Measurements from ENCODE around the gene ADAMTS13. TPM values are rescaled to one million over a fixed set of nuclear protein-coding genes. Genes with fewer than 3 reads are reported as not detected.

The ADAMTS13 gene
- total RNA-seq, 1 experiment from 2014 or later = 12.0 TPM

DNA sequence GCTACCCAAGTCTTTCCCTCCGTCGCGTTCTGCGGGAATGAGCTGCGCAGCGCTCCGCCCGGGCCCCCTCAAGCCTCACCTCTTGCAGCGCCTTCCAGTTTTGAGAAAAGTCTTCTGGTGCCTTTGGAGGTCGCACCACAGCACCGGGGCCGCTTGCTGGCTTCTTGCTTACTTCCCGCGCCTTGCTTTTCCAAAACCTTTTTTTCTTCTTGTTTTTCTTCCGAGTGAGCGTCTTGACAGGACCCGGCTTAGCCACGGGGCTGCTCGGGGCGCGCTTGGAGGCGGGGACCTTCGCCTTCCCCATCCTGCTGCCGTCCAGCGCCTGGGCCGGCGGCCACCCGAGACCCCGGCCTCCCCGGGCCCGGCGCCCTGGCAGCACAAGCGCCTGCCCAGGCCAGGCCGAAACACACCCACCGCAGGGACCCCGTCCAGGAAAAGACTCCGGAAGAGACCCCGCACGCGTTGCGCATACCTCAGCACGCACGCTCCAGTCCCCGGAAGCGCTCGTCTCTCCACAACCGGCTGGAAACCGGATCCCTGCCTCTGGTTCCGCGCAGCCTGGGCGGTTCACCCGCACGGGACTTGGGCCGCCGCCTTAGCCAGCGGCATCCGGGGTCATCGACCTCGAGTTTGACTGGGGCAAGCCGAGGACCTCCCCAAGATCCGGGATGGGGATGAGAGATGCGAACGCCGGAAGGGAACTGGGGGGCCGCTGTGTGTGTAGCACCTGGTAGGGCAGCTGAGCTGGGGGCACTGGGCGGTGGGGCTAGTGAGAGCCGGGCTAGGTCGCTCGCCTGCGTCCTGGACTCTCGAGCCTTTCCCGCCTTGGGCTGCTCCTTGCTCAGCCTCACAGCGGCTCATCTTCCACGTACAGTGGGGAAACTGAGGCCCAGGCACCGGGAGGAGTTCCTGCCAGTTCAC lies 4.4 kb upstream of the ADAMTS13 start, which contains the start of gene REXO4 (continued):
- TF ChIP-seq ZNF263 (CRISPR knock-in tag; IDR thresholded peaks at IDR 0.05; ENCODE audit: low read depth) (no peak), CBFB (CRISPR knock-in tag; IDR thresholded peaks at IDR 0.05; ENCODE audit: low read depth) (no peak), MYBL2 (CRISPR knock-in tag; IDR thresholded peaks at IDR 0.05) (peak; percentile 94), TP53 (CRISPR knock-in tag; IDR thresholded peaks at IDR 0.05) (peak; percentile 62; the same call in 1 of the 2 replicates), CREB1 (CRISPR knock-in tag; IDR thresholded peaks at IDR 0.05) (peak; percentile 13; the same call in 1 of the 2 replicates), ETV6 (CRISPR knock-in tag; IDR thresholded peaks at IDR 0.05) (peak; percentile 75; the same call in 1 of the 2 replicates), FOXK1 (CRISPR knock-in tag; IDR thresholded peaks at IDR 0.05) (peak; percentile 93), ZNF121 (CRISPR knock-in tag; IDR thresholded peaks at IDR 0.05) (no peak), ZNF423 (CRISPR knock-in tag; IDR thresholded peaks at IDR 0.05) (no peak), JAZF1 (CRISPR knock-in tag; IDR thresholded peaks at IDR 0.05) (no peak), CREM (CRISPR knock-in tag; IDR thresholded peaks at IDR 0.05) (peak; percentile 80), EMX1 (CRISPR knock-in tag; IDR thresholded peaks at IDR 0.05) (no peak; the same call in 1 of the 2 replicates), TCF7 (CRISPR knock-in tag; IDR thresholded peaks at IDR 0.05; ENCODE audit: low read depth) (no peak; the same call in 1 of the 2 replicates), NFYB (CRISPR knock-in tag; conservative IDR thresholded peaks at IDR 0.05; ENCODE audit: low read depth) (no peak), MXD4 (CRISPR knock-in tag; IDR thresholded peaks at IDR 0.05; ENCODE audit: borderline replicate concordance) (no peak), IRF2 (CRISPR knock-in tag; IDR thresholded peaks at IDR 0.05; ENCODE audit: borderline replicate concordance, low read depth) (no peak)
- TF ChIP-seq, protein P1, sequence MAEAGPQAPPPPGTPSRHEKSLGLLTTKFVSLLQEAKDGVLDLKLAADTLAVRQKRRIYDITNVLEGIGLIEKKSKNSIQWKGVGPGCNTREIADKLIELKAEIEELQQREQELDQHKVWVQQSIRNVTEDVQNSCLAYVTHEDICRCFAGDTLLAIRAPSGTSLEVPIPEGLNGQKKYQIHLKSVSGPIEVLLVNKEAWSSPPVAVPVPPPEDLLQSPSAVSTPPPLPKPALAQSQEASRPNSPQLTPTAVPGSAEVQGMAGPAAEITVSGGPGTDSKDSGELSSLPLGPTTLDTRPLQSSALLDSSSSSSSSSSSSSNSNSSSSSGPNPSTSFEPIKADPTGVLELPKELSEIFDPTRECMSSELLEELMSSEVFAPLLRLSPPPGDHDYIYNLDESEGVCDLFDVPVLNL (CRISPR knock-in tag; IDR thresholded peaks at IDR 0.05; ENCODE audit: borderline replicate concordance, low read depth) = no peak; the same call in 1 of the 2 replicates
- TF ChIP-seq, protein P2, sequence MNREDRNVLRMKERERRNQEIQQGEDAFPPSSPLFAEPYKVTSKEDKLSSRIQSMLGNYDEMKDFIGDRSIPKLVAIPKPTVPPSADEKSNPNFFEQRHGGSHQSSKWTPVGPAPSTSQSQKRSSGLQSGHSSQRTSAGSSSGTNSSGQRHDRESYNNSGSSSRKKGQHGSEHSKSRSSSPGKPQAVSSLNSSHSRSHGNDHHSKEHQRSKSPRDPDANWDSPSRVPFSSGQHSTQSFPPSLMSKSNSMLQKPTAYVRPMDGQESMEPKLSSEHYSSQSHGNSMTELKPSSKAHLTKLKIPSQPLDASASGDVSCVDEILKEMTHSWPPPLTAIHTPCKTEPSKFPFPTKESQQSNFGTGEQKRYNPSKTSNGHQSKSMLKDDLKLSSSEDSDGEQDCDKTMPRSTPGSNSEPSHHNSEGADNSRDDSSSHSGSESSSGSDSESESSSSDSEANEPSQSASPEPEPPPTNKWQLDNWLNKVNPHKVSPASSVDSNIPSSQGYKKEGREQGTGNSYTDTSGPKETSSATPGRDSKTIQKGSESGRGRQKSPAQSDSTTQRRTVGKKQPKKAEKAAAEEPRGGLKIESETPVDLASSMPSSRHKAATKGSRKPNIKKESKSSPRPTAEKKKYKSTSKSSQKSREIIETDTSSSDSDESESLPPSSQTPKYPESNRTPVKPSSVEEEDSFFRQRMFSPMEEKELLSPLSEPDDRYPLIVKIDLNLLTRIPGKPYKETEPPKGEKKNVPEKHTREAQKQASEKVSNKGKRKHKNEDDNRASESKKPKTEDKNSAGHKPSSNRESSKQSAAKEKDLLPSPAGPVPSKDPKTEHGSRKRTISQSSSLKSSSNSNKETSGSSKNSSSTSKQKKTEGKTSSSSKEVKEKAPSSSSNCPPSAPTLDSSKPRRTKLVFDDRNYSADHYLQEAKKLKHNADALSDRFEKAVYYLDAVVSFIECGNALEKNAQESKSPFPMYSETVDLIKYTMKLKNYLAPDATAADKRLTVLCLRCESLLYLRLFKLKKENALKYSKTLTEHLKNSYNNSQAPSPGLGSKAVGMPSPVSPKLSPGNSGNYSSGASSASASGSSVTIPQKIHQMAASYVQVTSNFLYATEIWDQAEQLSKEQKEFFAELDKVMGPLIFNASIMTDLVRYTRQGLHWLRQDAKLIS (CRISPR knock-in tag; IDR thresholded peaks at IDR 0.05; ENCODE audit: borderline replicate concordance) = no peak; the same call in 1 of the 2 replicates
- TF ChIP-seq, protein P3, sequence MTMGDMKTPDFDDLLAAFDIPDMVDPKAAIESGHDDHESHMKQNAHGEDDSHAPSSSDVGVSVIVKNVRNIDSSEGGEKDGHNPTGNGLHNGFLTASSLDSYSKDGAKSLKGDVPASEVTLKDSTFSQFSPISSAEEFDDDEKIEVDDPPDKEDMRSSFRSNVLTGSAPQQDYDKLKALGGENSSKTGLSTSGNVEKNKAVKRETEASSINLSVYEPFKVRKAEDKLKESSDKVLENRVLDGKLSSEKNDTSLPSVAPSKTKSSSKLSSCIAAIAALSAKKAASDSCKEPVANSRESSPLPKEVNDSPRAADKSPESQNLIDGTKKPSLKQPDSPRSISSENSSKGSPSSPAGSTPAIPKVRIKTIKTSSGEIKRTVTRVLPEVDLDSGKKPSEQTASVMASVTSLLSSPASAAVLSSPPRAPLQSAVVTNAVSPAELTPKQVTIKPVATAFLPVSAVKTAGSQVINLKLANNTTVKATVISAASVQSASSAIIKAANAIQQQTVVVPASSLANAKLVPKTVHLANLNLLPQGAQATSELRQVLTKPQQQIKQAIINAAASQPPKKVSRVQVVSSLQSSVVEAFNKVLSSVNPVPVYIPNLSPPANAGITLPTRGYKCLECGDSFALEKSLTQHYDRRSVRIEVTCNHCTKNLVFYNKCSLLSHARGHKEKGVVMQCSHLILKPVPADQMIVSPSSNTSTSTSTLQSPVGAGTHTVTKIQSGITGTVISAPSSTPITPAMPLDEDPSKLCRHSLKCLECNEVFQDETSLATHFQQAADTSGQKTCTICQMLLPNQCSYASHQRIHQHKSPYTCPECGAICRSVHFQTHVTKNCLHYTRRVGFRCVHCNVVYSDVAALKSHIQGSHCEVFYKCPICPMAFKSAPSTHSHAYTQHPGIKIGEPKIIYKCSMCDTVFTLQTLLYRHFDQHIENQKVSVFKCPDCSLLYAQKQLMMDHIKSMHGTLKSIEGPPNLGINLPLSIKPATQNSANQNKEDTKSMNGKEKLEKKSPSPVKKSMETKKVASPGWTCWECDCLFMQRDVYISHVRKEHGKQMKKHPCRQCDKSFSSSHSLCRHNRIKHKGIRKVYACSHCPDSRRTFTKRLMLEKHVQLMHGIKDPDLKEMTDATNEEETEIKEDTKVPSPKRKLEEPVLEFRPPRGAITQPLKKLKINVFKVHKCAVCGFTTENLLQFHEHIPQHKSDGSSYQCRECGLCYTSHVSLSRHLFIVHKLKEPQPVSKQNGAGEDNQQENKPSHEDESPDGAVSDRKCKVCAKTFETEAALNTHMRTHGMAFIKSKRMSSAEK (CRISPR knock-in tag; IDR thresholded peaks at IDR 0.05; ENCODE audit: borderline replicate concordance) = no peak
- TF ChIP-seq, protein P4, sequence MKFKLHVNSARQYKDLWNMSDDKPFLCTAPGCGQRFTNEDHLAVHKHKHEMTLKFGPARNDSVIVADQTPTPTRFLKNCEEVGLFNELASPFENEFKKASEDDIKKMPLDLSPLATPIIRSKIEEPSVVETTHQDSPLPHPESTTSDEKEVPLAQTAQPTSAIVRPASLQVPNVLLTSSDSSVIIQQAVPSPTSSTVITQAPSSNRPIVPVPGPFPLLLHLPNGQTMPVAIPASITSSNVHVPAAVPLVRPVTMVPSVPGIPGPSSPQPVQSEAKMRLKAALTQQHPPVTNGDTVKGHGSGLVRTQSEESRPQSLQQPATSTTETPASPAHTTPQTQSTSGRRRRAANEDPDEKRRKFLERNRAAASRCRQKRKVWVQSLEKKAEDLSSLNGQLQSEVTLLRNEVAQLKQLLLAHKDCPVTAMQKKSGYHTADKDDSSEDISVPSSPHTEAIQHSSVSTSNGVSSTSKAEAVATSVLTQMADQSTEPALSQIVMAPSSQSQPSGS (CRISPR knock-in tag; IDR thresholded peaks at IDR 0.05; ENCODE audit: borderline replicate concordance, low read depth) = no peak
- TF ChIP-seq, protein P5, sequence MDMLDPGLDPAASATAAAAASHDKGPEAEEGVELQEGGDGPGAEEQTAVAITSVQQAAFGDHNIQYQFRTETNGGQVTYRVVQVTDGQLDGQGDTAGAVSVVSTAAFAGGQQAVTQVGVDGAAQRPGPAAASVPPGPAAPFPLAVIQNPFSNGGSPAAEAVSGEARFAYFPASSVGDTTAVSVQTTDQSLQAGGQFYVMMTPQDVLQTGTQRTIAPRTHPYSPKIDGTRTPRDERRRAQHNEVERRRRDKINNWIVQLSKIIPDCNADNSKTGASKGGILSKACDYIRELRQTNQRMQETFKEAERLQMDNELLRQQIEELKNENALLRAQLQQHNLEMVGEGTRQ (CRISPR knock-in tag; IDR thresholded peaks at IDR 0.05) = peak; percentile 37
- TF ChIP-seq, protein P6, sequence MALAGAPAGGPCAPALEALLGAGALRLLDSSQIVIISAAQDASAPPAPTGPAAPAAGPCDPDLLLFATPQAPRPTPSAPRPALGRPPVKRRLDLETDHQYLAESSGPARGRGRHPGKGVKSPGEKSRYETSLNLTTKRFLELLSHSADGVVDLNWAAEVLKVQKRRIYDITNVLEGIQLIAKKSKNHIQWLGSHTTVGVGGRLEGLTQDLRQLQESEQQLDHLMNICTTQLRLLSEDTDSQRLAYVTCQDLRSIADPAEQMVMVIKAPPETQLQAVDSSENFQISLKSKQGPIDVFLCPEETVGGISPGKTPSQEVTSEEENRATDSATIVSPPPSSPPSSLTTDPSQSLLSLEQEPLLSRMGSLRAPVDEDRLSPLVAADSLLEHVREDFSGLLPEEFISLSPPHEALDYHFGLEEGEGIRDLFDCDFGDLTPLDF (CRISPR knock-in tag; IDR thresholded peaks at IDR 0.05) = no peak
- TF ChIP-seq, protein P7, sequence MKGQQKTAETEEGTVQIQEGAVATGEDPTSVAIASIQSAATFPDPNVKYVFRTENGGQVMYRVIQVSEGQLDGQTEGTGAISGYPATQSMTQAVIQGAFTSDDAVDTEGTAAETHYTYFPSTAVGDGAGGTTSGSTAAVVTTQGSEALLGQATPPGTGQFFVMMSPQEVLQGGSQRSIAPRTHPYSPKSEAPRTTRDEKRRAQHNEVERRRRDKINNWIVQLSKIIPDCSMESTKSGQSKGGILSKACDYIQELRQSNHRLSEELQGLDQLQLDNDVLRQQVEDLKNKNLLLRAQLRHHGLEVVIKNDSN (CRISPR knock-in tag; IDR thresholded peaks at IDR 0.05) = 0 out of 2 replicates have a peak, but pooled peaks have one; percentile 47
- TF ChIP-seq, protein P8, sequence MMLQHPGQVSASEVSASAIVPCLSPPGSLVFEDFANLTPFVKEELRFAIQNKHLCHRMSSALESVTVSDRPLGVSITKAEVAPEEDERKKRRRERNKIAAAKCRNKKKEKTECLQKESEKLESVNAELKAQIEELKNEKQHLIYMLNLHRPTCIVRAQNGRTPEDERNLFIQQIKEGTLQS (CRISPR knock-in tag; conservative IDR thresholded peaks at IDR 0.05) = no peak
